ENCODE results near the gene PLA2G4A.

Gene PLA2G4A

DNA sequence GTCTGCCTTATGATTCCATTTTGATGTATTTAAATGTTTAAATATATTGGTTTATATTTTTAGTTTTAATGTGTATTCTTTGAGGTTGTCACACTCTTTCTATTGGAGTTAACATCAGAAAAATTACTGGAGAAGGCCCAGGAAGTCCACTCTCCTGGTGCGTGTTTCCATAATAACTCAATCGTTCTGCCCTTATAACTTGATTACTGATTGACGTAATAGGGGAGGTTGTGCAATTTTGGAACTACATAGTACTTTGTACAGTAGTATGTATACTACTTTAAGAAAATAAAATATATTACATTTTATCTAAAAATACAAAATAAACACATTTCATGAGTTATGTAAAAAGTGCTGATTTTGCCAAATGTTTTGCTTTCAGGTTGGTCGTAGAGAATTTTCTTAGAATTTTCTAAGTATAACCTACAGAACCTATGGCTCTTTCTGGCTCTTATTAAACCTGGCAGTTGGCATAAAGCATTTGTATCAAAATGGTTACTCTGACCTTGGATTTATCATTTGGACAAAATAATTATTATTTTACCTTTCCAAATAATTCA lies 5.7 kb downstream of the PLA2G4A start:
- DNase-seq, result no peak

GRCh38 chr1:186835448-186835847 lies 6.7 kb downstream of the PLA2G4A start:
- no peak for DNase-seq

GRCh38 chr1:186837806-186838205 lies 9.1 kb downstream of the PLA2G4A start:
- no peak for DNase-seq

- DNase-seq, result no peak
These were observed 9.8 kb downstream of the PLA2G4A start for GRCh38 chr1:186838380-186839040.

GRCh38 chr1:186839041-186839400 lies 10.3 kb downstream of the PLA2G4A start:
- DNase-seq, result no peak

- DNase-seq, result no peak
These were observed 12.8 kb downstream of the PLA2G4A start for GRCh38 chr1:186841599-186841998.

DNA sequence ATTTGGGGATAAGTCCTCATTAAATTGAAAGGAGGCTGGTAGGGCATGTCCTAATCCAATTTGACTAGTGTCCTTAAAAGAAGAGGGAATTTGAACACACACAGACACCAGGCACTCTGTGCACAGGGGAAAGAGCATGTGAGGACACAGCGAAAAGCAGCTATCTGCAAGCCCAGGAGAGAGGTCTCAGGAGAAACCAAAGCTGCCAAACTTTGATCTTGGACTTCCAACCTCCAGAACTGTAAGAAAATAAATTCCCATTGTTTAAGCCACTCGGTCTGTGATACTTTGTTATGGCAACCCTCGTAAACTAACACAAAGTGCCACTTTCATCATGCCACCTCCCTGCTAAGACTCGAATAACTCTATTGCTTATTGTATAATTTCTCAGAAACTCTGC lies 13.8 kb downstream of the PLA2G4A start:
- no peak for DNase-seq

DNA sequence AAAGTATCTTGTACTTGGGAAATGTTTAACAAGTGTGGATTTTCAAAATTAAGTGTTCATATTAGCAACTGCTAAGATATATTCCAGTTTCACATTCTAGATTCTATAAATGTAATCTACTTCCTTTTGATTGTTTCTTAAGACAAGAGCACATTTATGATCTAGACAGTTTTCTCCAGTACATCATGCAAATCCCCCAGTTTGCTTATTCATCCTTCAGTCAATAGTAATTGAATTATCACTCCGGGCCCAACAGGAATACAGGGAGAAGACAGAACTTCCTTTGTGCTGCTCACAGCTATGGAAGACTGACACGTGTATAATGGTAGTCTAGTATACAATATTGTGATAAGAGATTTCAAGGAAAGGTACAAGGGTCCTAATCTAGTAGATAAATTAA lies 14.5 kb downstream of the PLA2G4A start:
- no peak for DNase-seq

GRCh38 chr1:186843931-186844330 lies 15.2 kb downstream of the PLA2G4A start:
- DNase-seq, result no peak

DNA sequence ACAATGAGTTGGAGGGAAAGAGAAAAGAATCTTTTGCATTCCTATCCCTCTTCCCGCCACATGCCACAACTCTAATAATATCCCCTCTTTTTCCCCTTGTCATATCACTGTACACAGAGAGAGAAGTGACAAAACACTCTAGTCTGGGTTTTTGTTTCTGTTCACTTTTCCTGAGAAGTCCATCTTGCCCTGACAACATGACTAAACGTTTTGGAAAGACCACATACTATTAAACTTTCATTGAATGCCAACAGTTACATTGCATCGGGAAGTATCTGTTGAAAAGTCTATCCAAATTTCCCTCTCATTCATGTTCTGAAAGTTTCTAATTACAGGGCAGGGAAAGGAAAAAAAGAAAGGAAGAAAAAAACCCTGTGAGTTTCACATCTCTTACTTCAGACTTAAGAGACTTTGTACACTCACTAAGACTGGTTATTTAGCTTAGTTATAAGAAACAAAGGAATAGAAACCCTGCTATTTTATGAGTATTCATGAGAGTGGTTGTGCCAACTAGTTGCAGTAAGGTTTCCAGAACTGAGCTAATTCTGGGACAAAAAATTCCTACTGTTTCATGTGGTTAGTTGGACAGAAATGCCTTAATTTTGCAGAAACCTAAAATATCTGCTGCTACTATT lies 16.9 kb downstream of the PLA2G4A start:
- DNase-seq, result no peak

- DNase-seq, result no peak
These were observed 19.9 kb downstream of the PLA2G4A start for GRCh38 chr1:186848509-186849130.

- no peak for DNase-seq
These were observed 20.5 kb downstream of the PLA2G4A start for GRCh38 chr1:186849271-186849671.

DNA sequence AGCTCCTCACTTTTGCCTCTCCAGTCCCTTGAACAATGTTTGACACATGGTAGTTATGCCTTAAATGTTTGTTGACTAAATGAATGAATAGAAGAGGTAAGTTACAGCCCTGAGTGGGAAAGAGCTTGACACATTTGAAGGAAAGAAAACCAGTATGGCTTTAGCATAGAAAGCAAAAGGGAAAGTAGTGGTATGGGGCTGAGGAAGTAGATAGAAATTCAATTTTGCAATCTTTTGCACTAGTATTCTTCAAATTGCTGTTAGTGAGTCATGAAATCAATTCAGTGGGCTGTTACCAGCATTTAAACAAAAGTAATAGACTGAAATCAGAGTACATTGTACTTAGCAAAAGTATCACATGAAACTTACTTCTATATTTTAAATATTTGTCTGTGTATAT lies 21.1 kb downstream of the PLA2G4A start:
- no peak for DNase-seq

- no peak for DNase-seq
These were observed 25.4 kb downstream of the PLA2G4A start for GRCh38 chr1:186854102-186854501.

GRCh38 chr1:186858923-186859322 lies 30.2 kb downstream of the PLA2G4A start:
- no peak for DNase-seq

GRCh38 chr1:186859995-186860394 lies 31.2 kb downstream of the PLA2G4A start:
- DNase-seq, result no peak

- DNase-seq, result no peak
These were observed 35.5 kb downstream of the PLA2G4A start for GRCh38 chr1:186864296-186864695.

- no peak for DNase-seq
These were observed 36.5 kb downstream of the PLA2G4A start for GRCh38 chr1:186865253-186865652.

GRCh38 chr1:186865857-186866256 lies 37.1 kb downstream of the PLA2G4A start:
- no peak for DNase-seq

DNA sequence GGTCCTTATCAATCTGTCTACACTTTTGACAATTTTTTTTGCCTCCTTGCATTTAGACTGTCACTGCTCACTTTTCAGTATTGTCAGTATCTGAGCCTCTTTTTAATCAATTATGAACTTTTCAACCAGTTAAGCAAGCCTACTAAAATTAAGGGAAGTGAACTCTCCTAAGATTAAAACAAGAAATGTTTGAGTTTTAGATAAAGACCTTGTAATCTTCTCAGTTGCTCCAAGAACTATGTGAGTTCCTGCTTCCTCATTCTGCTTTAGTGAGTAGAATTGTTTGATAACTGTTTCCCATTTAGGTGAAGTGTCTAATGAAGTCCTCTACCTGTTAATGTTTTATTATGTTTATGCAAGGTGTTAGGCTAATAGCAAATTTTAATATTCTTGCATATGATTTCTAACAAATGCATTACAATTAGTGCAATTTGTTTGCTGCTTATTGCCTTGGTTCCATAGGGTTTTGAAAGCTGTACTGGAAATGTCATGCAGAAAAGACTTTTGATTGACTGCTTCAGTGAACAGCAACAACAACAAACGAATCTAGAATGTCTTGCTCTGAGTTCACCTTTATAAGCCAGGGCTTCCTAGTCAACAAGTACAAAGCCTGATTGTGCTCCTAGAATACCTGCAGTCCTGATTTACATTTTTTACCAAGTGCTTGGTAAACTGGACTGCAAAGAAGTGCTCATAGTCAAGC lies 40.9 kb downstream of the PLA2G4A start:
- no peak for DNase-seq

GRCh38 chr1:186871784-186872183 lies 43.0 kb downstream of the PLA2G4A start:
- no peak for DNase-seq

DNA sequence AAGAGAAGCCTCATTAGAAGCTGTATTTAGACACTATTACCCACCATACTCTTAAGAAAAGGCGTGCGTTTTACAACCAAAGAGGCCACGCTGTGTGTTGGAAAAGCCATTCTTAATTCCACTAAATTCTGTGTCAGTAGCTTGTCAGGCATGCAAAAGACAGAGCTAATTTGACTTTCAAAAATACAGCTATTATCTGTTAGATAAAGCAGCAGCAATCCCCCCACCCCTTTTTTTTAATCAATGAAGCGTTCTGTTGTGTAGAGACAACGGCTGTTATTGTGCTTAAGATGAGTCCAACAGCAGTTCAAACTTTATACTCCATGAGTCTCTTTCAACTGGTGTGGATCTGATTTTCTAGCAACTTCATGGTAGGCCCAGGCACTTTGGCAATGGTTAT lies 43.5 kb downstream of the PLA2G4A start:
- DNase-seq, result no peak

DNA sequence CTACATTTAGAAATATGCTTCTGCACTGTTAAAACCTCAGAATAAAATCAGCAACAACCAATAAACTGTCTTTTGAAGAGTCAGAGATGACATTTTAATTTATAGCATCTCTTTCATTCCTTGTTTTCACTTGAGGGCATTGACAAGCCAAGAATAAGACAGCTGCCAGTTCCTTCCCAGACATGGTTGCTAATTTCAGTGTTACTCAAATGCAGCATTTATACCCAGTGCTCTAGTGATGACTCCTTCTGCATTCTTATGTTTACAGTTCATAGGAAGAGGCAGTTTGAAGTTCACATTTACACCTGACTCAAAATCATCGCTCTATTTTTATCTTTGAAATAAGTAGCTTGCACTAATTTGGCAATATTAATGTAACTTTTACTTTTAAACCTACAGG lies 44.9 kb downstream of the PLA2G4A start:
- DNase-seq, result no peak

Data from GF-D8 (cell line).